ENCODE data around the gene CBS. TPM values are rescaled to one million over a fixed set of nuclear protein-coding genes. Genes with fewer than 3 reads are reported as not detected.

The CBS gene
- polyA plus RNA-seq, 1 donor (not counting 4 experiments of a cell fraction or from before 2014, with no cell fraction given) = 6.9 TPM

- DNase-seq (ENCODE audit: low read depth, low spot score) (no peak), FAIRE-seq (no peak)
- Histone ChIP-seq H3K9me1 (ENCODE audit: control insufficient read depth, extremely low read depth, insufficient read depth, low read length) (no peaks in the 10 kb centered on the region), H3K4me2 (ENCODE audit: control insufficient read depth, extremely low read depth, insufficient read depth, low read depth, low read length) (no peak overlapping the region), H3K9me3 (ENCODE audit: control insufficient read depth, low read depth, low read length) (no peaks in the 10 kb centered on the region), H3K4me3 (ENCODE audit: control insufficient read depth in 2 of 3, extremely low read depth in 1 of 3, insufficient read depth in 2 of 3, low read depth in 1 of 3, low read length in 3 of 3) (no peak overlapping the region), H3K79me2 (ENCODE audit: control insufficient read depth, insufficient read depth, low read length) (no peaks in the 10 kb centered on the region), H3K9ac (ENCODE audit: control insufficient read depth, extremely low read depth, insufficient read depth, low read length) (no peak overlapping the region), H3K4me1 (ENCODE audit: control insufficient read depth, extremely low read depth, insufficient read depth, low read length) (peaks cover 3% of the 10 kb centered on the region), H4K20me1 (ENCODE audit: control insufficient read depth, extremely low read depth, insufficient read depth, low read length) (no peaks in the 10 kb centered on the region), H3K27ac (ENCODE audit: control insufficient read depth, insufficient read depth, low read length) (no peak overlapping the region), H3K27me3 (ENCODE audit: control insufficient read depth, extremely low read depth, insufficient read depth, low read length) (no peaks in the 10 kb centered on the region), H3K36me3 (ENCODE audit: control insufficient read depth in 2 of 2, extremely low read depth in 1 of 2, insufficient read depth in 2 of 2, low read length in 2 of 2) (peaks cover 8 to 9% of the 10 kb centered on the region in 2 experiments), H2AFZ (ENCODE audit: control insufficient read depth, low read length) (no peak overlapping the region)
- TF ChIP-seq EZH2 (IDR thresholded peaks at IDR 0.05; ENCODE audit: low read length) = no peak
- TF ChIP-seq CTCF (optimal IDR thresholded peaks at IDR 0.05 in 1 of 3, IDR thresholded peaks at IDR 0.05 in 1 of 3, conservative IDR thresholded peaks at IDR 0.05 in 1 of 3; ENCODE audit: extremely low read depth in 1 of 3, insufficient read depth in 2 of 3, low read length in 3 of 3) = no peak
- dilution Hi-C loops (cut with MboI; ENCODE audit: extremely low pct_ligation_motif_present, low sequenced_read_pairs) = no loop called here
Measured at GRCh38 chr21:43034101-43034500, 41.5 kb downstream of the CBS start.

- Histone ChIP-seq H3K9ac (ENCODE audit: control insufficient read depth, extremely low read depth, insufficient read depth, low read length) (no peak overlapping the region), H3K27me3 (ENCODE audit: control insufficient read depth, extremely low read depth, insufficient read depth, low read length) (no peaks in the 10 kb centered on the region), H3K4me1 (ENCODE audit: control insufficient read depth, extremely low read depth, insufficient read depth, low read length) (peaks cover 3% of the 10 kb centered on the region), H3K27ac (ENCODE audit: control insufficient read depth, insufficient read depth, low read length) (no peak overlapping the region), H3K9me1 (ENCODE audit: control insufficient read depth, extremely low read depth, insufficient read depth, low read length) (no peaks in the 10 kb centered on the region), H3K4me2 (ENCODE audit: control insufficient read depth, extremely low read depth, insufficient read depth, low read depth, low read length) (no peak overlapping the region), H4K20me1 (ENCODE audit: control insufficient read depth, extremely low read depth, insufficient read depth, low read length) (no peaks in the 10 kb centered on the region), H3K9me3 (ENCODE audit: control insufficient read depth, low read depth, low read length) (no peaks in the 10 kb centered on the region), H2AFZ (ENCODE audit: control insufficient read depth, low read length) (no peak overlapping the region), H3K36me3 (ENCODE audit: control insufficient read depth in 2 of 2, extremely low read depth in 1 of 2, insufficient read depth in 2 of 2, low read length in 2 of 2) (peaks cover 17 to 21% of the 10 kb centered on the region in 2 experiments), H3K79me2 (ENCODE audit: control insufficient read depth, insufficient read depth, low read length) (no peaks in the 10 kb centered on the region), H3K4me3 (ENCODE audit: control insufficient read depth in 2 of 3, extremely low read depth in 1 of 3, insufficient read depth in 2 of 3, low read depth in 1 of 3, low read length in 3 of 3) (no peak overlapping the region)
- dilution Hi-C loops (cut with MboI; ENCODE audit: extremely low pct_ligation_motif_present, low sequenced_read_pairs) = no loop called here
- FAIRE-seq (no peak), DNase-seq (ENCODE audit: low read depth, low spot score) (no peak)
- TF ChIP-seq CTCF (optimal IDR thresholded peaks at IDR 0.05 in 1 of 3, IDR thresholded peaks at IDR 0.05 in 1 of 3, conservative IDR thresholded peaks at IDR 0.05 in 1 of 3; ENCODE audit: extremely low read depth in 1 of 3, insufficient read depth in 2 of 3, low read length in 3 of 3) = no peak
- no peak for TF ChIP-seq EZH2 (IDR thresholded peaks at IDR 0.05; ENCODE audit: low read length)
Measured at GRCh38 chr21:43031121-43031619, 44.5 kb downstream of the CBS start.

All from keratinocyte (primary cell).